Common myeloid progenitor, CD34-positive (primary cell): Measurements from ENCODE around the gene CARD9.

Experiments used
- CTCF ChIA-PET: fragments of 350-600 bp; sonication (Branson Sonifier 250); formaldehyde crosslinking; loops from one replicate; lab custom pipeline; 2021; ENCODE audit warnings: antibody characterized with exemption; lab: Charles Lee
- POLR2A ChIA-PET: fragments of 350-600 bp; sonication (Branson Sonifier 250); formaldehyde crosslinking; loops from one replicate; lab custom pipeline; 2021; ENCODE audit warnings: antibody characterized with exemption; lab: Charles Lee
- DNase-seq, 3 donors: peaks; one replicate each; pipeline versions ENCODE4 v3.0.0 to v3.0.0-alpha.2; 2013
- H3K27ac ChIP-seq, 2 experiments: 1 replicate in 1 of 2; 2 replicates in 1 of 2; pipeline ENCODE4 v1.7.0; 2013; ENCODE audit warnings: inconsistent platforms in 2 of 2, low read length in 2 of 2, mild to moderate bottlenecking in 2 of 2, low read depth in 1 of 2, moderate library complexity in 1 of 2; ENCODE audit not compliant: severe bottlenecking in 2 of 2, insufficient read depth in 1 of 2, poor library complexity in 1 of 2
- H3K27me3 ChIP-seq, 5 experiments: replicated peaks in 2 of 5; 1 replicate in 3 of 5; 2 replicates in 2 of 5; pipeline versions ENCODE4 v1.6.1 to v1.7.0; 2013; ENCODE audit warnings: low read length in 4 of 5, mild to moderate bottlenecking in 2 of 5, moderate library complexity in 2 of 5, inconsistent platforms in 1 of 5; ENCODE audit not compliant: insufficient read depth in 5 of 5, control insufficient read depth in 4 of 5
- H3K36me3 ChIP-seq, 4 experiments: 1 replicate in 2 of 4; 2 replicates in 2 of 4; pipeline versions ENCODE4 v1.6.1 to v1.7.0; 2013; ENCODE audit warnings: low read length in 3 of 4, control low read depth in 1 of 4, mild to moderate bottlenecking in 1 of 4; ENCODE audit not compliant: control insufficient read depth in 4 of 4, insufficient read depth in 4 of 4
- H3K4me1 ChIP-seq, 4 experiments: 1 replicate in 3 of 4; 2 replicates in 1 of 4; pipeline versions ENCODE4 v1.6.1 to v1.7.1; 2013; ENCODE audit warnings: low read length in 3 of 4, mild to moderate bottlenecking in 3 of 4, control low read depth in 1 of 4, inconsistent platforms in 1 of 4, moderate library complexity in 1 of 4; ENCODE audit not compliant: control insufficient read depth in 4 of 4, insufficient read depth in 4 of 4; ENCODE audit errors: control extremely low read depth in 1 of 4
- H3K4me3 ChIP-seq, 7 experiments: 1 replicate in 4 of 7; 2 replicates in 3 of 7; pipeline versions ENCODE4 v1.5.1 to v1.7.0; 2013; ENCODE audit warnings: mild to moderate bottlenecking in 7 of 7, low read length in 6 of 7, moderate library complexity in 6 of 7, inconsistent platforms in 2 of 7, low read depth in 2 of 7, control low read depth in 1 of 7; ENCODE audit not compliant: insufficient read depth in 4 of 7, control insufficient read depth in 1 of 7; ENCODE audit errors: extremely low read depth in 1 of 7
- H3K9me3 ChIP-seq, 5 experiments: 1 replicate in 4 of 5; 2 replicates in 1 of 5; pipeline versions ENCODE4 v1.6.1 to v1.7.1; 2013; ENCODE audit warnings: low read length in 4 of 5, mild to moderate bottlenecking in 2 of 5, inconsistent platforms in 1 of 5, low read depth in 1 of 5, moderate library complexity in 1 of 5; ENCODE audit not compliant: control insufficient read depth in 4 of 5, insufficient read depth in 2 of 5; ENCODE audit errors: control extremely low read depth in 1 of 5
- WGBS: methylation state at CpG from one replicate; pipeline ENCODE4 v1.1.5; 2013; ENCODE audit not compliant: insufficient coverage; 5-methylcytosine and 5-hydroxymethylcytosine counted together

The CARD9 gene

DNA sequence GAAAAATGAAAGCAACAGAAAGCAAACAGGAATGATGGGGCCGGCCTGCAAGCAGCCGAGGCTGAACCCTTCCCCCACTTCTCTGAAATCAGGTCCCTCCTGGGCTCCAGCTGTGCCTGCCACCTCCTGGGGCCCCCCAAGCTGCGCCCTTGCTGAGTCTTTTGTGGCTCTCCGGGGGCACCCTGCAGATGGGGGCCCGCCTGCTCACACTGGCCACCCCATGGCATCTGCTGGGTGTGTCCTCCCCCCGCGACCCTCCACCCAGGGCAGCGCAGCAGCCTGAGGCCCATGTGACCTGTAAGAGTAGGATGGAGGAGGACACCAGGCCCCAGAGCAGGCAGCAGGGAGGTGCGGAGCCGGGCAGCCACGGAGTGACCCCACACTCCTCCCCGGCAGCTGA lies 40.4 kb downstream of the CARD9 start:
- CTCF ChIA-PET: interaction anchor here (0.7 to 1.2 kb wide), 2 partner anchors 9 to 31 kb away, joined by 3 read pairs; partner anchors contain the start of gene DNLZ
- POLR2A ChIA-PET: no interaction called here

GRCh38 chr9:136332482-136332983 lies 40.9 kb downstream of the CARD9 start:
- DNase-seq: no peak
- CTCF ChIA-PET: no interaction called here
- POLR2A ChIA-PET: no interaction called here
- no peak overlapping the region for H3K4me3 ChIP-seq
- H3K4me1 ChIP-seq: peaks cover 0 to 29% (median 20%) of the 10 kb centered on the region in 4 experiments
- no peaks in the 10 kb centered on the region for H3K27me3 ChIP-seq
- no peaks in the 10 kb centered on the region for H3K9me3 ChIP-seq
- 100% methylated on average over 7 of the region's 11 CpGs for WGBS
- peaks cover 0 to 54% (median 27%) of the 10 kb centered on the region in 4 experiments for H3K36me3 ChIP-seq
- H3K27ac ChIP-seq: no peak overlapping the region

More for the DNA sequence above, 40.4 kb downstream of the CARD9 start:
- no peak for DNase-seq
- H3K4me1 ChIP-seq: peaks cover 0 to 27% (median 19%) of the 10 kb centered on the region in 4 experiments
- H3K36me3 ChIP-seq: peaks cover 0 to 60% (median 30%) of the 10 kb centered on the region in 4 experiments
- H3K9me3 ChIP-seq: no peaks in the 10 kb centered on the region
- no peak overlapping the region for H3K27ac ChIP-seq
- H3K4me3 ChIP-seq: no peak overlapping the region
- 96% methylated on average over 4 of the region's 12 CpGs for whole genome bisulfite sequencing
- no peaks in the 10 kb centered on the region for H3K27me3 ChIP-seq

DNA sequence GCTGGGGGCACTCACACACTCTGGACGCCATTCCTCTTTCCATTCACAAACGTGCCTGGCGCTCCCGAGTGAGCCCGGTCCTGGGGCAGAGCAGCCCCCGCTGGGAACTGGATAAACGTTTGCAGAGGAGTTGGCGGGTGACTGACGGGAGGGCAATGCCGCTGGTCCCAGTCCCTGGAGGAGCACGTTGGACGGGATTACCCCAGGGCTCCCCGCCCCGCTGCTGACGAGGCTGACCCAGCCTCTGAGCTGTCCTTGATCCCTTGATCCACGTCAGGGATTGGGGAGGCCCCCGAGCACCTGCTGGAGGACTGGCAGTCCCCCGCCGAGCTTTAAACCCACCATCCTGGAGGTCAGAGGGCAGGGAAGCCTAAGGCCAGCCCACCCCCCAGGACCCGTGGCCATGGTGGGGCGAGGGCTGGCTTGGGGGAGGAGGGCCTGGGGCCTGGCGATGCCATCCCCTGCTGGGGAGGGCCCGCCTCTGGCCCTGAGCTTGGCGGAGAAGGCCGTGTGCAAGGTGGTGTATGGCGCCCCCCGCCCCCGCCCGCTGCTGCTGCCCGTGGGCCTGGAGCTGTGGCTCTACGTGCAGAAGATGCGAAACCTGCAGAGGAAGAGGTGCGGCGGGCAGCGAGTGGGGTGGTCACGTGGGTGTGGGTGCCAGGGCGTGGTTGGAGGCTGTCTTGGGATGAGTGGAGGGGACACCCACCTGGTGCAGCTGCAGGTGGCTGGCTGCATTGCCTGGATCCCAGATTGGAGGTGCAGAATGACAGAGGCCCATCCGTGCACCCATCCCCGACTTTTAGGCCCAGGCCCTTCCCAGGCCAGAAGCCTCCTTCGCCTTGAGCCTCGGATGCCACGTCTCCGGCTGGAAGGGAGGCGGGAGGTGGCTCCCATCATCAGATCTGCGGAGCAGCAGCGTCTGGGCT lies 41.6 kb downstream of the CARD9 start:
- peak overlapping the region in 1 of 2 experiments; percentile 25 for H3K27ac ChIP-seq
- H3K27me3 ChIP-seq: no peaks in the 10 kb centered on the region
- POLR2A ChIA-PET: no interaction called here
- H3K4me1 ChIP-seq: peaks cover 0 to 32% (median 23%) of the 10 kb centered on the region in 4 experiments
- CTCF ChIA-PET: interaction anchor here (0.8 to 1.7 kb wide), 2 partner anchors 19 to 23 kb away, joined by 3 to 4 read pairs; no protein-coding TSS in a partner anchor
- H3K4me3 ChIP-seq: no peak overlapping the region
- H3K36me3 ChIP-seq: peaks cover 0 to 47% (median 22%) of the 10 kb centered on the region in 4 experiments
- no peak for DNase-seq
- H3K9me3 ChIP-seq: no peaks in the 10 kb centered on the region
- WGBS: 92% methylated on average over 39 of the region's 46 CpGs

DNA sequence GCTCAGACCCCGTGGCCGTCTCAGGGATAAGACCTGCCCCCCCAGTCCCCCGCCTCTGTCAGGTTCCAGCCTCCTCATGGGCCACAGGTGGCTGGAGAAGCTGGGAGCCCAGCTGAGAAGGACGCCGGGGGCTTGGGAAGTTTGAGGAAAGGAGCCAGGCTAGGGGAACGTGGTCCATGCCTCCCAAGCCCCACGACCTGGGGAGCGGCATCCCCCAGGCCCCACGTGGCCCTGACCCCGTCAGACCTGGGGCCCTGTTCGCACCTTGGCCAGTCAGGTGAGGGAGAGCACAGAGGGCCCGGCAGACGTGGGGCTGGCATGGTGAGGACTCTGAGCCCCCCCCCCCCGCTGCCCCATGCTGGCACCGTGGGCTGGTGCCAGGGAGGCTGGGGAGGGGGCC lies 42.4 kb downstream of the CARD9 start:
- Histone ChIP-seq H3K9me3 (no peaks in the 10 kb centered on the region), H3K36me3 (peaks cover 0 to 39% (median 16%) of the 10 kb centered on the region in 4 experiments), H3K4me3 (no peak overlapping the region), H3K27ac (peak overlapping the region in 1 of 2 experiments; percentile 85), H3K4me1 (peaks cover 0 to 40% (median 31%) of the 10 kb centered on the region in 4 experiments), H3K27me3 (no peaks in the 10 kb centered on the region)
- POLR2A ChIA-PET: no interaction called here
- no peak for DNase-seq
- CTCF ChIA-PET: interaction anchor here (0.8 to 1.7 kb wide), 2 partner anchors 18 to 22 kb away, joined by 3 to 4 read pairs; no protein-coding TSS in a partner anchor
- WGBS: 97% methylated on average over 11 of the region's 15 CpGs

GRCh38 chr9:136330406-136330990 lies 43.0 kb downstream of the CARD9 start:
- 91% methylated on average over 10 of the region's 14 CpGs for WGBS
- no peak for DNase-seq
- Histone ChIP-seq H3K36me3 (peaks cover 0 to 34% (median 15%) of the 10 kb centered on the region in 4 experiments), H3K4me3 (no peak overlapping the region), H3K27ac (peak overlapping the region in 1 of 2 experiments; percentile 85), H3K4me1 (peaks cover 0 to 45% (median 36%) of the 10 kb centered on the region in 4 experiments), H3K9me3 (no peaks in the 10 kb centered on the region), H3K27me3 (no peaks in the 10 kb centered on the region)
- ChIA-PET CTCF (interaction anchor here (0.8 to 1.7 kb wide), 2 partner anchors 18 to 22 kb away, joined by 3 to 4 read pairs; no protein-coding TSS in a partner anchor), POLR2A (no interaction called here)

GRCh38 chr9:136329636-136330405 lies 43.6 kb downstream of the CARD9 start:
- Histone ChIP-seq H3K9me3 (no peaks in the 10 kb centered on the region), H3K4me3 (peak overlapping the region in 3 of 7 experiments; percentile 76 to 86 (median 81)), H3K27ac (peak overlapping the region in 1 of 2 experiments; percentile 85), H3K27me3 (no peaks in the 10 kb centered on the region), H3K36me3 (peaks cover 0 to 27% (median 10%) of the 10 kb centered on the region in 4 experiments), H3K4me1 (peaks cover 0 to 52% (median 43%) of the 10 kb centered on the region in 4 experiments)
- CTCF ChIA-PET: interaction anchor here (2.2 to 9.6 kb wide), 2 partner anchors 8 to 17 kb away, joined by 8 to 101 read pairs; no protein-coding TSS in a partner anchor
- 94% methylated on average over 21 of the region's 23 CpGs for WGBS
- POLR2A ChIA-PET: no interaction called here
- no peak for DNase-seq
